HAP-1 (cell line): Measurements from ENCODE around the gene PRDM16.

ENCODE experiments used
- DNase-seq, 2 experiments: peaks; one replicate each; pipeline ENCODE4 v3.0.0-alpha.2; 2016 to 2020; ENCODE audit warnings: low spot score in 2 of 2
- H3K27me3 ChIP-seq: fragments of 250-450 bp; sonication (Bioruptor Pico); 2 replicates; pipeline ENCODE4 v1.5.1; 2020; ENCODE audit warnings: low read depth, mild to moderate bottlenecking, moderate library complexity
- H3K36me3 ChIP-seq: fragments of 250-450 bp; sonication (Bioruptor Pico); replicated peaks from 2 replicates; pipeline ENCODE4 v1.5.1; 2020; ENCODE audit warnings: mild to moderate bottlenecking
- H3K4me1 ChIP-seq: fragments of 250-450 bp; sonication (Bioruptor Pico); 2 replicates; pipeline ENCODE4 v1.5.1; 2020; ENCODE audit warnings: mild to moderate bottlenecking
- H3K4me3 ChIP-seq: fragments of 250-450 bp; sonication (Bioruptor Pico); 2 replicates; pipeline ENCODE4 v1.5.1; 2020; ENCODE audit warnings: mild to moderate bottlenecking, moderate library complexity
- H3K9me3 ChIP-seq: fragments of 250-450 bp; sonication (Bioruptor Pico); 2 replicates; pipeline ENCODE4 v1.5.1; 2020; ENCODE audit warnings: mild to moderate bottlenecking, moderate library complexity
- in situ Hi-C: fragments of 300-500 bp; cut with MboI; formaldehyde crosslinking; loops from 3 replicates; pipeline ENCODE4 v1.14.3; 2020; ENCODE audit warnings: low sequenced_read_pairs, inconsistent platforms, mixed read lengths

PRDM16 gene

GRCh38 chr1:3438661-3439180, 369.7 kb downstream of the PRDM16 start:
- peaks cover 57% of the 10 kb centered on the region for H3K27me3 ChIP-seq
- no peak overlapping the region for H3K4me3 ChIP-seq
- no peaks in the 10 kb centered on the region for H3K4me1 ChIP-seq
- no peaks in the 10 kb centered on the region for H3K36me3 ChIP-seq
- no peak for DNase-seq
- H3K9me3 ChIP-seq = no peaks in the 10 kb centered on the region
- in situ Hi-C loops = no loop called here

GRCh38 chr1:3439346-3440299, 370.6 kb downstream of the PRDM16 start:
- H3K9me3 ChIP-seq = no peaks in the 10 kb centered on the region
- peaks cover 54% of the 10 kb centered on the region for H3K27me3 ChIP-seq
- H3K4me3 ChIP-seq = no peak overlapping the region
- in situ Hi-C loops = no loop called here
- no peaks in the 10 kb centered on the region for H3K4me1 ChIP-seq
- DNase-seq = no peak
- no peaks in the 10 kb centered on the region for H3K36me3 ChIP-seq

- Histone ChIP-seq H3K27me3 (peaks cover 50% of the 10 kb centered on the region), H3K4me3 (no peak overlapping the region), H3K9me3 (no peaks in the 10 kb centered on the region), H3K4me1 (no peaks in the 10 kb centered on the region), H3K36me3 (no peaks in the 10 kb centered on the region)
- in situ Hi-C loops = no loop called here
- DNase-seq = no peak
Measured at GRCh38 chr1:3440300-3440681, 371.3 kb downstream of the PRDM16 start.

- Histone ChIP-seq H3K27me3 (peaks cover 45% of the 10 kb centered on the region), H3K4me3 (no peak overlapping the region), H3K4me1 (no peaks in the 10 kb centered on the region), H3K9me3 (no peaks in the 10 kb centered on the region), H3K36me3 (no peaks in the 10 kb centered on the region)
- no peak for DNase-seq
- in situ Hi-C loops = no loop called here
Measured at GRCh38 chr1:3440711-3441409, 371.9 kb downstream of the PRDM16 start.

GRCh38 chr1:3441410-3441847, 372.4 kb downstream of the PRDM16 start:
- H3K36me3 ChIP-seq = no peaks in the 10 kb centered on the region
- H3K4me1 ChIP-seq = no peaks in the 10 kb centered on the region
- H3K9me3 ChIP-seq = peaks cover 3% of the 10 kb centered on the region; the same call in 1 of the 2 replicates
- in situ Hi-C loops = no loop called here
- no peak for DNase-seq
- no peak overlapping the region for H3K4me3 ChIP-seq
- peaks cover 41% of the 10 kb centered on the region for H3K27me3 ChIP-seq

GRCh38 chr1:3441880-3442279, 372.9 kb downstream of the PRDM16 start:
- Histone ChIP-seq H3K4me3 (no peak overlapping the region), H3K9me3 (peaks cover 3% of the 10 kb centered on the region; the same call in 1 of the 2 replicates), H3K36me3 (no peaks in the 10 kb centered on the region), H3K27me3 (peaks cover 41% of the 10 kb centered on the region), H3K4me1 (no peaks in the 10 kb centered on the region)
- in situ Hi-C loops = no loop called here
- no peak for DNase-seq

GRCh38 chr1:3442331-3442730, 373.3 kb downstream of the PRDM16 start:
- Histone ChIP-seq H3K4me1 (no peaks in the 10 kb centered on the region), H3K36me3 (no peaks in the 10 kb centered on the region), H3K9me3 (peaks cover 3% of the 10 kb centered on the region; the same call in 1 of the 2 replicates), H3K4me3 (no peak overlapping the region), H3K27me3 (peaks cover 37% of the 10 kb centered on the region)
- no peak for DNase-seq
- in situ Hi-C loops = no loop called here

GRCh38 chr1:3442901-3443300, 373.9 kb downstream of the PRDM16 start:
- Histone ChIP-seq H3K4me1 (no peaks in the 10 kb centered on the region), H3K9me3 (peaks cover 3% of the 10 kb centered on the region; the same call in 1 of the 2 replicates), H3K4me3 (no peak overlapping the region), H3K27me3 (peaks cover 37% of the 10 kb centered on the region), H3K36me3 (no peaks in the 10 kb centered on the region)
- DNase-seq = no peak
- in situ Hi-C loops = no loop called here

GRCh38 chr1:3443807-3444206, 374.8 kb downstream of the PRDM16 start:
- Histone ChIP-seq H3K36me3 (no peaks in the 10 kb centered on the region), H3K9me3 (peaks cover 3% of the 10 kb centered on the region; the same call in 1 of the 2 replicates), H3K4me3 (no peak overlapping the region), H3K27me3 (peaks cover 35% of the 10 kb centered on the region), H3K4me1 (no peaks in the 10 kb centered on the region)
- DNase-seq = no peak
- in situ Hi-C loops = no loop called here

- in situ Hi-C loops = no loop called here
- no peaks in the 10 kb centered on the region for H3K4me1 ChIP-seq
- peaks cover 36% of the 10 kb centered on the region for H3K27me3 ChIP-seq
- H3K9me3 ChIP-seq = peaks cover 3% of the 10 kb centered on the region; the same call in 1 of the 2 replicates
- H3K4me3 ChIP-seq = no peak overlapping the region
- no peak for DNase-seq
- H3K36me3 ChIP-seq = no peaks in the 10 kb centered on the region
Measured at GRCh38 chr1:3444298-3444697, 375.3 kb downstream of the PRDM16 start.

- Histone ChIP-seq H3K9me3 (peaks cover 3% of the 10 kb centered on the region; the same call in 1 of the 2 replicates), H3K4me3 (no peak overlapping the region), H3K4me1 (no peaks in the 10 kb centered on the region), H3K27me3 (peaks cover 40% of the 10 kb centered on the region), H3K36me3 (no peaks in the 10 kb centered on the region)
- DNase-seq = no peak
- in situ Hi-C loops = no loop called here
Measured at GRCh38 chr1:3444736-3445135, 375.7 kb downstream of the PRDM16 start.

- DNase-seq = no peak
- H3K4me1 ChIP-seq = peaks cover 3% of the 10 kb centered on the region; the same call in 1 of the 2 replicates
- H3K9me3 ChIP-seq = peaks cover 3% of the 10 kb centered on the region; the same call in 1 of the 2 replicates
- in situ Hi-C loops = loop anchor here (5.0 kb wide), 1 partner anchor 172 kb away; no protein-coding TSS in a partner anchor
- no peak overlapping the region for H3K4me3 ChIP-seq
- H3K27me3 ChIP-seq = peaks cover 9% of the 10 kb centered on the region
- H3K36me3 ChIP-seq = no peaks in the 10 kb centered on the region
Measured at GRCh38 chr1:3450202-3450863, 381.3 kb downstream of the PRDM16 start.

GRCh38 chr1:3450983-3451382, 382.0 kb downstream of the PRDM16 start:
- H3K27me3 ChIP-seq = peaks cover 9% of the 10 kb centered on the region
- in situ Hi-C loops = loop anchor here (5.0 kb wide), 1 partner anchor 171 kb away; no protein-coding TSS in a partner anchor
- H3K4me3 ChIP-seq = no peak overlapping the region
- DNase-seq = no peak
- peaks cover 3% of the 10 kb centered on the region; the same call in 1 of the 2 replicates for H3K9me3 ChIP-seq
- H3K36me3 ChIP-seq = no peaks in the 10 kb centered on the region
- peaks cover 5% of the 10 kb centered on the region; the same call in 1 of the 2 replicates for H3K4me1 ChIP-seq
